Osteoblast (primary cell): ENCODE results near the gene TMEM259. TPM values are rescaled to one million over a fixed set of nuclear protein-coding genes. Genes with fewer than 3 reads are reported as not detected.

ENCODE experiments used
- DNase-seq: peaks from one replicate; pipeline ENCODE4 v3.0.0; 2011; ENCODE audit warnings: low spot score, mixed read lengths; ENCODE audit not compliant: insufficient read length; ENCODE audit errors: missing footprints
- H2AFZ ChIP-seq: 2 replicates; pipeline ENCODE4 v1.6.0; 2011; ENCODE audit warnings: mild to moderate bottlenecking, low read length
- H3K27ac ChIP-seq: 2 replicates; pipeline ENCODE4 v1.5.1; 2011; ENCODE audit warnings: mild to moderate bottlenecking, low read depth, low read length, moderate library complexity
- H3K27me3 ChIP-seq: 2 replicates; pipeline ENCODE4 v1.6.0; 2012; ENCODE audit warnings: mild to moderate bottlenecking, control low read depth, inconsistent platforms, low read length, moderate library complexity; ENCODE audit not compliant: insufficient read depth
- H3K36me3 ChIP-seq: 2 replicates; pipeline ENCODE4 v1.5.1; 2011; ENCODE audit warnings: mild to moderate bottlenecking, low read length, control low read depth, moderate library complexity; ENCODE audit not compliant: insufficient read depth
- H3K4me1 ChIP-seq: 2 replicates; pipeline ENCODE4 v1.5.1; 2011; ENCODE audit warnings: mild to moderate bottlenecking, low read length, control low read depth, moderate library complexity; ENCODE audit not compliant: insufficient read depth
- H3K4me2 ChIP-seq: 2 replicates; pipeline ENCODE4 v1.6.0; 2011; ENCODE audit warnings: mild to moderate bottlenecking, low read length; ENCODE audit not compliant: insufficient read depth
- H3K4me3 ChIP-seq: fragments of 200-600 bp; sonication (generic); 3 replicates; pipeline ENCODE4 v1.5.1; 2012; ENCODE audit warnings: mild to moderate bottlenecking, low read length, inconsistent platforms; ENCODE audit not compliant: insufficient read depth
- H3K79me2 ChIP-seq: 2 replicates; pipeline ENCODE4 v1.6.0; 2012; ENCODE audit warnings: mild to moderate bottlenecking, low read length, control low read depth, inconsistent platforms; ENCODE audit not compliant: insufficient read depth
- H3K9me3 ChIP-seq: 2 replicates; pipeline ENCODE4 v1.5.1; 2011; ENCODE audit warnings: low read depth, low read length, control low read depth
- H4K20me1 ChIP-seq: 2 replicates; pipeline ENCODE4 v1.6.0; 2012; ENCODE audit warnings: mild to moderate bottlenecking, low read length, control low read depth; ENCODE audit not compliant: insufficient read depth
- total RNA-seq: library from RNA; depleted of rRNA; stranded (reverse); fragments of >200 nt; gene quantifications from 2 replicates; pipeline ENCODE4 v1.2.3, GENCODE V29; 2012
- TF ChIP-seq, protein P1 (sequence below): IDR thresholded peaks from 2 replicates; pipeline ENCODE4 v1.5.1; 2011; ENCODE audit warnings: mild to moderate bottlenecking, low read depth, low read length, moderate library complexity; ENCODE audit errors: extremely low read depth

TMEM259 gene
- total RNA-seq, 1 donor, result 84.0 TPM

DNA sequence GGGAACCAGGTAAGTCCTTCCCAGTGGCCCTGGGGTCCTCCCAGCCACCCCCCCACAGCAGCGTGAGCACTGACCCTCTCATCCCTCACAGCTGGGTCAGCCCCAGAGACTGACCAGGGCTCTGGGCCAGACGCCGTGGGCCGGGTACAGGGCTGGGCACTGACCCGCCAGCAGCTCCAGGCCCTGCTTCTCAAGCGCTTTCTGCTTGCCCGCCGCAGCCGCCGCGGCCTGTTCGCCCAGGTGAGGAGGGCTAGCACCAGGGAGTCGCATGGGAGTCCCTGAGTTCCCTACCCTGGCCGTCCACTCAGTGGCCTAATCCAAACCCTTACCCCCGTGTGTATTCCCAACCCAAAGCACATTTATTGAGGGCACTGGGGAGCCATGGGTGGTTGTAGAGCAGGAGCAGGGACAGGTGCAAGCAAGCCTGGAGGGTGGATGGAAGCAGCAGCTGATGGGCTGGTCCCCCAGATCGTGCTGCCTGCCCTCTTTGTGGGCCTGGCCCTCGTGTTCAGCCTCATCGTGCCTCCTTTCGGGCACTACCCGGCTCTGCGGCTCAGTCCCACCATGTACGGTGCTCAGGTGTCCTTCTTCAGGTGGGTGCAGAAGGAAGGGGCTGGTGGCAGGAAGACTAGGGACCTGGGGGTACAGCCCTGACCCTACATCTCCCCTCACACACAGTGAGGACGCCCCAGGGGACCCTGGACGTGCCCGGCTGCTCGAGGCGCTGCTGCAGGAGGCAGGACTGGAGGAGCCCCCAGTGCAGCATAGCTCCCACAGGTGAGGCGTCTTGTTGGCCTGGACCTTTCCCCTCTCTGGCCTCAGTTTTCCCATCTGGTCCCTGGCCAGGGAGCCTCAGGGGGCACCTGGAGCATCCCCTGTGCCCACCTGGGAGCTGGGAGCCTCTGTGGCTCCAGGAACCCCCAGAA is 33.4 kb upstream of the TMEM259 start:
- no peaks in the 10 kb centered on the region for H4K20me1 ChIP-seq
- no peak overlapping the region for H2AFZ ChIP-seq
- no peak for DNase-seq
- peaks cover 26% of the 10 kb centered on the region for H3K9me3 ChIP-seq
- H3K4me3 ChIP-seq, result no peak overlapping the region
- no peak overlapping the region for H3K4me2 ChIP-seq
- H3K4me1 ChIP-seq, result no peaks in the 10 kb centered on the region
- TF ChIP-seq, protein P1, sequence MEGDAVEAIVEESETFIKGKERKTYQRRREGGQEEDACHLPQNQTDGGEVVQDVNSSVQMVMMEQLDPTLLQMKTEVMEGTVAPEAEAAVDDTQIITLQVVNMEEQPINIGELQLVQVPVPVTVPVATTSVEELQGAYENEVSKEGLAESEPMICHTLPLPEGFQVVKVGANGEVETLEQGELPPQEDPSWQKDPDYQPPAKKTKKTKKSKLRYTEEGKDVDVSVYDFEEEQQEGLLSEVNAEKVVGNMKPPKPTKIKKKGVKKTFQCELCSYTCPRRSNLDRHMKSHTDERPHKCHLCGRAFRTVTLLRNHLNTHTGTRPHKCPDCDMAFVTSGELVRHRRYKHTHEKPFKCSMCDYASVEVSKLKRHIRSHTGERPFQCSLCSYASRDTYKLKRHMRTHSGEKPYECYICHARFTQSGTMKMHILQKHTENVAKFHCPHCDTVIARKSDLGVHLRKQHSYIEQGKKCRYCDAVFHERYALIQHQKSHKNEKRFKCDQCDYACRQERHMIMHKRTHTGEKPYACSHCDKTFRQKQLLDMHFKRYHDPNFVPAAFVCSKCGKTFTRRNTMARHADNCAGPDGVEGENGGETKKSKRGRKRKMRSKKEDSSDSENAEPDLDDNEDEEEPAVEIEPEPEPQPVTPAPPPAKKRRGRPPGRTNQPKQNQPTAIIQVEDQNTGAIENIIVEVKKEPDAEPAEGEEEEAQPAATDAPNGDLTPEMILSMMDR, result no peak
- no peaks in the 10 kb centered on the region for H3K27me3 ChIP-seq
- no peaks in the 10 kb centered on the region for H3K79me2 ChIP-seq
- no peaks in the 10 kb centered on the region for H3K36me3 ChIP-seq
- H3K27ac ChIP-seq, result no peak overlapping the region

DNA sequence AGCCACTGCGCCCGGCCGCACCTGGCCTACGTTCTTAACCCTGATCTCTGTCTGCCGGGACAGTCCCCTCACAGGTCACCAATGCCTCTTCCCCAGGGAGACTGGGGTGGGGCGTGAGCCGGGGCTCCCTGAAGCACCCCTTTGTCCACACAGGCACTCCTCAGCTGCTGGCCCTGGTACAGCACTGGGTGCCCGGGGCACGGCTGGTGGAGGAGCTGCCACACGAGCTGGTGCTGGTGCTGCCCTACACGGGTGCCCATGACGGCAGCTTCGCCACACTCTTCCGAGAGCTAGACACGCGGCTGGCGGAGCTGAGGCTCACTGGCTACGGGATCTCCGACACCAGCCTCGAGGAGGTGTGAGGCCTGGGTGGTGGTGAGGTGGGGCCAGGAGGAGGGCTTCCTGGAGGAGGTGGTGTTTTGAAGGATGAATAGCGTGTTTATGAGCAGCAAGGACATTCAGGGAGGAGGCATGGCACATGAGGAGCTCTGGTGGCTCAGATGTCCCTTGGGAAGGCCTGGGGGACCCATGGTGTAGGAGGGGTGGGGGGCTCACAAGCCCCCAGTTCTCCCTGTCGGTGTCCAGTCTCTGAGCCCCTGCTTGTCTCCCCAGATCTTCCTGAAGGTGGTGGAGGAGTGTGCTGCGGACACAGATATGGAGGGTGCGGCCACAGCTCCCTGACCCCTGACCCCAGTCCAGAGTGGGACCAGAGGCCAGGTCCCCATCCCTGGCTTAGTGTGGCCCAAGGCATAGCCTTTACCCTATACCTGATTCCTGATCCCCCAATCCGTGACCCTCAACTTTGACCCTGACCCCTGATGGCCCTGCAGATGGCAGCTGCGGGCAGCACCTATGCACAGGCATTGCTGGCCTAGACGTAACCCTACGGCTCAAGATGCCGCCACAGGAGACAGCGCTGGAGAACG is 32.5 kb upstream of the TMEM259 start:
- H3K27me3 ChIP-seq, result no peaks in the 10 kb centered on the region
- no peak overlapping the region for H3K4me2 ChIP-seq
- TF ChIP-seq, protein P1, result no peak
- no peaks in the 10 kb centered on the region for H3K4me1 ChIP-seq
- no peak overlapping the region for H3K27ac ChIP-seq
- H3K36me3 ChIP-seq, result no peaks in the 10 kb centered on the region
- no peak for DNase-seq
- H4K20me1 ChIP-seq, result no peaks in the 10 kb centered on the region
- no peak overlapping the region for H2AFZ ChIP-seq
- peaks cover 21% of the 10 kb centered on the region for H3K9me3 ChIP-seq
- no peak overlapping the region for H3K4me3 ChIP-seq
- H3K79me2 ChIP-seq, result no peaks in the 10 kb centered on the region

DNA sequence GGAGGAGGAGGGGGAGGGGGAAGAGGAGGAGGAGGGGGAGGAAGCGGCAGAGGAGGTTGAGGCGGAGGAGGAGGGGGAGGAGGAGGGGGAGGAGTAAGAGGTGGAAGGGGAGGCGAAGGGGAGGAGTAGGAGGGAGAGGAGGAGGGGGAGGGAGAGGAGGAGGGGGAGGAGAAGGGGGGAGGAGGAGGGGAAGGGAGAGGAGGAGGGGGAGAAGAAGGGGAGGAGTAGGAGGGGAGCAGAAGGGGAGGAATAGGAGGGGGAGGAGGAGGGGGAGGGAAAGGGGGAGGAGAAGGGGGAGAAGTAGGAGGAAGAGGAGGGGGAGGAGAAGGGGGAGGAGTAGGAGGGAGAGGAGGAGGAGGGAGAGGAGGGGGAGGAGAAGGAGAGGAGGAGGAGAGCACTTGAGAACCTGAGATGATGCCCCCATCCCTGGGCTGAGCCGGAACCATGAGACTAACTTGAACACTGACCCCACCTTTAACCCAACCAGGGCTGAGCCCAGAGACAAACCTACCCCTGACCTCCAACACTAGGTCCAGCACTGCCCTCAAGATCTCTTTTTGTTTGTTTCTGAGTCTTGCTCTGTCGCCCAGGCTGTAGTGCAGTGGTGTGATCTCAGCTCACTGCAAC is 31.5 kb upstream of the TMEM259 start:
- Histone ChIP-seq H4K20me1 (no peaks in the 10 kb centered on the region), H3K4me1 (no peaks in the 10 kb centered on the region), H3K27ac (no peak overlapping the region), H3K9me3 (peaks cover 13% of the 10 kb centered on the region), H3K27me3 (no peaks in the 10 kb centered on the region), H3K4me3 (no peak overlapping the region), H3K36me3 (no peaks in the 10 kb centered on the region), H3K79me2 (no peaks in the 10 kb centered on the region), H2AFZ (no peak overlapping the region), H3K4me2 (no peak overlapping the region)
- TF ChIP-seq, protein P1, result no peak
- no peak for DNase-seq
